Fibroblast of lung (primary cell): ENCODE results near the gene SLAIN2.

Source experiments
- EZH2 ChIP-seq: IDR thresholded peaks from 2 replicates; pipeline ENCODE4 v1.5.1; 2012; ENCODE audit warnings: low read length, control low read depth, mild to moderate bottlenecking; ENCODE audit errors: missing control alignments
- TF ChIP-seq, protein P1 (sequence below), 2 donors: IDR thresholded peaks in 1 of 2; conservative IDR thresholded peaks in 1 of 2; 1 replicate in 1 of 2; 2 replicates in 1 of 2; pipeline ENCODE4 v1.5.1; 2011 to 2012; ENCODE audit warnings: low read length in 2 of 2, control low read depth in 1 of 2, inconsistent platforms in 1 of 2, low read depth in 1 of 2, mild to moderate bottlenecking in 1 of 2

DNA sequence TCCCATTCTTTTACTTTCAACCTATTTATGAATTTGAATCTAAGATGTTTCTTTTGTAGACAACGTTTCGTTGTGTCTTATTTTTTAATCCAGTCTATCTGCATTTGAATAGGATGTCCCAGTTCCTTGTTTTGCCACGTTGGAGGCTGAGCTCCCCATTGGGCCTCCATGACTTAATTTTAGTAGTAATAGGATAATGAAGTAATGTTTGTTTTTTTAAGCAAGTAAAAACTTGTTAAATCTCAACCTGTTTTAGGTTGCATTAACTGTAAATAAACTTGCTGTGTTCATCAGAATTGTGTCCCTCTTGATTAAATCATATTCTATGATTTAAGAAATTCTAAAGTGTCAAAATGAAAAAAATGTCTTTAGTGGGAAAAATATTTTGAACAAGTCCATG is 25.3 kb downstream of the SLAIN2 start:
- TF ChIP-seq, protein P1, sequence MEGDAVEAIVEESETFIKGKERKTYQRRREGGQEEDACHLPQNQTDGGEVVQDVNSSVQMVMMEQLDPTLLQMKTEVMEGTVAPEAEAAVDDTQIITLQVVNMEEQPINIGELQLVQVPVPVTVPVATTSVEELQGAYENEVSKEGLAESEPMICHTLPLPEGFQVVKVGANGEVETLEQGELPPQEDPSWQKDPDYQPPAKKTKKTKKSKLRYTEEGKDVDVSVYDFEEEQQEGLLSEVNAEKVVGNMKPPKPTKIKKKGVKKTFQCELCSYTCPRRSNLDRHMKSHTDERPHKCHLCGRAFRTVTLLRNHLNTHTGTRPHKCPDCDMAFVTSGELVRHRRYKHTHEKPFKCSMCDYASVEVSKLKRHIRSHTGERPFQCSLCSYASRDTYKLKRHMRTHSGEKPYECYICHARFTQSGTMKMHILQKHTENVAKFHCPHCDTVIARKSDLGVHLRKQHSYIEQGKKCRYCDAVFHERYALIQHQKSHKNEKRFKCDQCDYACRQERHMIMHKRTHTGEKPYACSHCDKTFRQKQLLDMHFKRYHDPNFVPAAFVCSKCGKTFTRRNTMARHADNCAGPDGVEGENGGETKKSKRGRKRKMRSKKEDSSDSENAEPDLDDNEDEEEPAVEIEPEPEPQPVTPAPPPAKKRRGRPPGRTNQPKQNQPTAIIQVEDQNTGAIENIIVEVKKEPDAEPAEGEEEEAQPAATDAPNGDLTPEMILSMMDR (conservative IDR thresholded peaks at IDR 0.05 in 1 of 2, IDR thresholded peaks at IDR 0.05 in 1 of 2; ENCODE audit: low read depth in 1 of 2, low read length in 2 of 2): no peak
- TF ChIP-seq EZH2: no peak
